Measurements from ENCODE around the gene LEAP2. TPM values are rescaled to one million over a fixed set of nuclear protein-coding genes. Genes with fewer than 3 reads are reported as not detected.
A peak's percentile ranks its signal among the peaks of the same experiment; 100 is the strongest.

The LEAP2 gene
- total and polyA plus RNA-seq, 10 of the 15 experiments (the other 5 are each of a cell fraction or from before 2014, with no cell fraction given): 1.9 to 8.8 (median 2.3) TPM

DNA sequence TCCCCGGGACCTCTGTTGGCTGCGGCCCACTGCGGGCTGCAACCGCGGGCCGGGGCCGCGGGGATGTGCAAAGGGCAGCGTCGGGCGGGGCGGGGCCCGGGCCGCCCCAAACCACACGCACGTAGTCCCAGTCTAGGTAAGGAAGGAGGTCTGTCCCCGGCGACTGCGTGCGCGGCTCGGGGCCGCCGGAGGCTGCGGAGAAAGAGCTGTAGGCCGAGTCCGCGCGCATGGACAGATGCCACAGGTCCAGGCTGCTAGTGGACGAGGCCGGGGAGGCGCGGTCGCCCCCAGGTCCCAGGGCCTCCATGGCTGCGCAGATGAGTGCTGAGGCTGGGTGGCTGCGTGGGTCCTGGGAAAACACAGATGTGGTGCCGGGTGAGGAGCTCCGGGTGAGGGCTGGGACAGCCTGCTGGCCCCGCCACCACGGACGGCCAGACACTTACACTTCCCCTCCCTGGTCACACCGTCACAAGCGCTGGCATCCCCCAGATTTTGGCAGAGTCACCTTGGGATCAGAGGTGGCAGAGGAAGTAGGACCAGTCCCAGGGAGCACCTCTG, 47.6 kb upstream of the LEAP2 start:
- ChIA-PET SMC1A (ENCODE audit: uncharacterized antibody, unreplicated experiment) (interaction anchor here (2.2 to 10.9 kb wide), 2 partner anchors 72 to 323 kb away, joined by 7 to 129 read pairs; no protein-coding TSS in a partner anchor), CTCF (interaction anchor here (0.6 to 1.0 kb wide), 5 partner anchors 8 to 299 kb away, joined by 3 to 4 read pairs (median 3); partner anchors contain the start of genes GDF9 and UQCRQ), RAD21 (ENCODE audit: unreplicated experiment) (no interaction called here), POLR2A (no interaction called here)
- Histone ChIP-seq H3K27me3 (replicated peaks in 1 of 2; ENCODE audit: control insufficient read depth in 2 of 2, insufficient read depth in 2 of 2, low read length in 1 of 2) (peaks cover 0 to 2% of the 10 kb centered on the region in 2 experiments; a peak in 2 of 4 replicates), H3K4me3 (peak overlapping the region; percentile 27; the same call in 1 of the 2 replicates), H3K4me2 (ENCODE audit: control insufficient read depth, insufficient read depth) (peak overlapping the region; percentile 49), H3K27ac (ENCODE audit: control insufficient read depth, insufficient read depth) (no peak overlapping the region), H3K36me3 (ENCODE audit: control insufficient read depth in 2 of 2, insufficient read depth in 2 of 2, low read length in 1 of 2) (no peaks in the 10 kb centered on the region), H4K20me1 (ENCODE audit: control insufficient read depth, insufficient read depth) (no peaks in the 10 kb centered on the region), H2AFZ (ENCODE audit: control insufficient read depth, low read depth, low read length) (peak overlapping the region; percentile 53), H3K9me3 (replicated peaks; ENCODE audit: control insufficient read depth, insufficient read depth, low read length) (no peaks in the 10 kb centered on the region), H3K4me1 (ENCODE audit: control insufficient read depth, insufficient read depth, low read length) (no peaks in the 10 kb centered on the region; the same call in 1 of the 2 replicates), H3K79me2 (ENCODE audit: control insufficient read depth, insufficient read depth, low read length) (no peaks in the 10 kb centered on the region), H3K9ac (ENCODE audit: control insufficient read depth, insufficient read depth, low read length) (no peak overlapping the region)
- 0 out of 2 replicates have a peak, but pooled peaks have one; percentile 1 for TF ChIP-seq IKZF1 (conservative IDR thresholded peaks at IDR 0.05)
- TF ChIP-seq, protein P1, sequence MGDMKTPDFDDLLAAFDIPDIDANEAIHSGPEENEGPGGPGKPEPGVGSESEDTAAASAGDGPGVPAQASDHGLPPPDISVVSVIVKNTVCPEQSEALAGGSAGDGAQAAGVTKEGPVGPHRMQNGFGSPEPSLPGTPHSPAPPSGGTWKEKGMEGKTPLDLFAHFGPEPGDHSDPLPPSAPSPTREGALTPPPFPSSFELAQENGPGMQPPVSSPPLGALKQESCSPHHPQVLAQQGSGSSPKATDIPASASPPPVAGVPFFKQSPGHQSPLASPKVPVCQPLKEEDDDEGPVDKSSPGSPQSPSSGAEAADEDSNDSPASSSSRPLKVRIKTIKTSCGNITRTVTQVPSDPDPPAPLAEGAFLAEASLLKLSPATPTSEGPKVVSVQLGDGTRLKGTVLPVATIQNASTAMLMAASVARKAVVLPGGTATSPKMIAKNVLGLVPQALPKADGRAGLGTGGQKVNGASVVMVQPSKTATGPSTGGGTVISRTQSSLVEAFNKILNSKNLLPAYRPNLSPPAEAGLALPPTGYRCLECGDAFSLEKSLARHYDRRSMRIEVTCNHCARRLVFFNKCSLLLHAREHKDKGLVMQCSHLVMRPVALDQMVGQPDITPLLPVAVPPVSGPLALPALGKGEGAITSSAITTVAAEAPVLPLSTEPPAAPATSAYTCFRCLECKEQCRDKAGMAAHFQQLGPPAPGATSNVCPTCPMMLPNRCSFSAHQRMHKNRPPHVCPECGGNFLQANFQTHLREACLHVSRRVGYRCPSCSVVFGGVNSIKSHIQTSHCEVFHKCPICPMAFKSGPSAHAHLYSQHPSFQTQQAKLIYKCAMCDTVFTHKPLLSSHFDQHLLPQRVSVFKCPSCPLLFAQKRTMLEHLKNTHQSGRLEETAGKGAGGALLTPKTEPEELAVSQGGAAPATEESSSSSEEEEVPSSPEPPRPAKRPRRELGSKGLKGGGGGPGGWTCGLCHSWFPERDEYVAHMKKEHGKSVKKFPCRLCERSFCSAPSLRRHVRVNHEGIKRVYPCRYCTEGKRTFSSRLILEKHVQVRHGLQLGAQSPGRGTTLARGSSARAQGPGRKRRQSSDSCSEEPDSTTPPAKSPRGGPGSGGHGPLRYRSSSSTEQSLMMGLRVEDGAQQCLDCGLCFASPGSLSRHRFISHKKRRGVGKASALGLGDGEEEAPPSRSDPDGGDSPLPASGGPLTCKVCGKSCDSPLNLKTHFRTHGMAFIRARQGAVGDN (IDR thresholded peaks at IDR 0.05): 0 out of 2 replicates have a peak, but pooled peaks have one; percentile 19
- TF ChIP-seq CREM (IDR thresholded peaks at IDR 0.05; ENCODE audit: low read depth): no peak
- TF ChIP-seq ZNF622 (IDR thresholded peaks at IDR 0.05): no peak
- 0 out of 2 replicates have a peak, but pooled peaks have one; percentile 23 for TF ChIP-seq HDGF (IDR thresholded peaks at IDR 0.05)
- ATAC-seq: no peak
- BruUV-seq (replicated peaks): no TSS peak
- intact Hi-C loops (cut with micrococcal nuclease; ENCODE audit: unreplicated experiment) (no loop called here), in situ Hi-C loops (cut with MboI) (loop anchor here (10.0 kb wide), 1 partner anchor 301 kb away; no protein-coding TSS in a partner anchor)
- FAIRE-seq: no peak
- DNase-seq (ENCODE audit: low read depth, low spot score): no peak
- 47% methylated on average over 21 of the region's 43 CpGs for WGBS (ENCODE audit: insufficient coverage, insufficient replicate concordance, low lambda C conversion rate, missing lambda C conversion rate)

Measured in GM12878 (cell line).